Measurements from ENCODE around the gene RPP40. TPM values are rescaled to one million over a fixed set of nuclear protein-coding genes. Genes with fewer than 3 reads are reported as not detected.

The RPP40 gene
- polyA plus RNA-seq, 1 donor from 2014 or later = 16.2 TPM

GRCh38 chr6:4965562-4966389 lies 38.1 kb downstream of the RPP40 start:
- TF ChIP-seq EP300 (conservative IDR thresholded peaks at IDR 0.05; ENCODE audit: poor library complexity, severe bottlenecking) = no peak
- TF ChIP-seq TAF1 (IDR thresholded peaks at IDR 0.05; ENCODE audit: low read depth) = no peak
- no peak for TF ChIP-seq CTCF (IDR thresholded peaks at IDR 0.05; ENCODE audit: poor library complexity, severe bottlenecking)
- TF ChIP-seq POLR2AphosphoS5 (IDR thresholded peaks at IDR 0.05) = no peak
- TF ChIP-seq MXI1 (conservative IDR thresholded peaks at IDR 0.05; ENCODE audit: poor library complexity, severe bottlenecking) = no peak
- TF ChIP-seq EZH2 (IDR thresholded peaks at IDR 0.05; ENCODE audit: borderline replicate concordance, insufficient read depth, low read length, poor library complexity, severe bottlenecking) = no peak
- TF ChIP-seq SMC3 (conservative IDR thresholded peaks at IDR 0.05; ENCODE audit: poor library complexity) = no peak
- TF ChIP-seq RAD21 (conservative IDR thresholded peaks at IDR 0.05) = no peak
- TF ChIP-seq REST (IDR thresholded peaks at IDR 0.05; ENCODE audit: borderline replicate concordance) = no peak
- H3K9me3 ChIP-seq (ENCODE audit: low read length) = no peaks in the 10 kb centered on the region
- H3K9me2 ChIP-seq (ENCODE audit: insufficient read depth, low read length) = no peaks in the 10 kb centered on the region
- no peaks in the 10 kb centered on the region for H3K27me3 ChIP-seq (ENCODE audit: insufficient read depth, low read depth, low read length)
- no peak overlapping the region for H3K27ac ChIP-seq (ENCODE audit: low read length)
- no peaks in the 10 kb centered on the region for H3F3A ChIP-seq (ENCODE audit: insufficient read depth, low read length, poor library complexity, severe bottlenecking)
- H2AFZ ChIP-seq (ENCODE audit: low read depth, low read length) = no peak overlapping the region
- H3K36me3 ChIP-seq (ENCODE audit: insufficient read depth, low read length) = no peaks in the 10 kb centered on the region
- H3K79me2 ChIP-seq (replicated peaks; ENCODE audit: insufficient read depth, low read length) = no peaks in the 10 kb centered on the region
- no peak overlapping the region for H3K4me3 ChIP-seq (ENCODE audit: low read length)
- H3K9ac ChIP-seq (ENCODE audit: low read length) = no peak overlapping the region
- no peaks in the 10 kb centered on the region for H4K20me1 ChIP-seq (ENCODE audit: insufficient read depth)
- H3K4me2 ChIP-seq (ENCODE audit: low read length) = no peak overlapping the region

GRCh38 chr6:4964675-4965561 lies 38.9 kb downstream of the RPP40 start:
- no peaks in the 10 kb centered on the region for H4K20me1 ChIP-seq (ENCODE audit: insufficient read depth)
- no peak overlapping the region for H3K9ac ChIP-seq (ENCODE audit: low read length)
- no peak for TF ChIP-seq SMC3 (conservative IDR thresholded peaks at IDR 0.05; ENCODE audit: poor library complexity)
- no peak for TF ChIP-seq RAD21 (conservative IDR thresholded peaks at IDR 0.05)
- TF ChIP-seq MXI1 (conservative IDR thresholded peaks at IDR 0.05; ENCODE audit: poor library complexity, severe bottlenecking) = no peak
- no peak for TF ChIP-seq CTCF (IDR thresholded peaks at IDR 0.05; ENCODE audit: poor library complexity, severe bottlenecking)
- TF ChIP-seq EZH2 (IDR thresholded peaks at IDR 0.05; ENCODE audit: borderline replicate concordance, insufficient read depth, low read length, poor library complexity, severe bottlenecking) = no peak
- no peak for TF ChIP-seq TAF1 (IDR thresholded peaks at IDR 0.05; ENCODE audit: low read depth)
- H3F3A ChIP-seq (ENCODE audit: insufficient read depth, low read length, poor library complexity, severe bottlenecking) = no peaks in the 10 kb centered on the region
- H3K27me3 ChIP-seq (ENCODE audit: insufficient read depth, low read depth, low read length) = no peaks in the 10 kb centered on the region
- no peaks in the 10 kb centered on the region for H3K79me2 ChIP-seq (replicated peaks; ENCODE audit: insufficient read depth, low read length)
- no peak overlapping the region for H3K27ac ChIP-seq (ENCODE audit: low read length)
- no peak overlapping the region for H2AFZ ChIP-seq (ENCODE audit: low read depth, low read length)
- no peaks in the 10 kb centered on the region for H3K36me3 ChIP-seq (ENCODE audit: insufficient read depth, low read length)
- no peak overlapping the region for H3K4me3 ChIP-seq (ENCODE audit: low read length)
- no peaks in the 10 kb centered on the region for H3K9me3 ChIP-seq (ENCODE audit: low read length)
- no peak overlapping the region for H3K4me2 ChIP-seq (ENCODE audit: low read length)
- H3K9me2 ChIP-seq (ENCODE audit: insufficient read depth, low read length) = no peaks in the 10 kb centered on the region
